Spleen (tissue), 11 donors: ENCODE results near the gene CYBRD1. TPM values are rescaled to one million over a fixed set of nuclear protein-coding genes. Genes with fewer than 3 reads are reported as not detected.
A peak's percentile ranks its signal among the peaks of the same experiment; 100 is the strongest.

Experiments used
- DNase-seq: peaks from one replicate; pipeline ENCODE4 v3.0.0-alpha.2; 2020
- H3K27ac ChIP-seq, 8 donors: fragments of 200-600 bp; sonication (generic) in 7 of 8; 1 replicate in 4 of 8; 2 replicates in 4 of 8; pipeline versions ENCODE4 v1.5.0 to v1.8.0; 2016 to 2021; ENCODE audit warnings: inconsistent platforms in 4 of 8, mild to moderate bottlenecking in 4 of 8, moderate library complexity in 1 of 8
- H3K27me3 ChIP-seq, 7 donors: fragments of 200-600 bp; sonication (generic) in 6 of 7; replicated peaks in 1 of 7; 1 replicate in 4 of 7; 2 replicates in 3 of 7; pipeline versions ENCODE4 v1.5.0 to v1.8.0; 2016 to 2021; ENCODE audit warnings: inconsistent platforms in 3 of 7, mild to moderate bottlenecking in 1 of 7
- H3K36me3 ChIP-seq, 6 donors: fragments of 200-600 bp; sonication (generic) in 5 of 6; 1 replicate in 4 of 6; 2 replicates in 2 of 6; pipeline versions ENCODE4 v1.5.0 to v1.8.0; 2016 to 2021; ENCODE audit warnings: inconsistent platforms in 2 of 6
- H3K4me1 ChIP-seq, 6 donors: fragments of 200-600 bp; sonication (generic) in 5 of 6; 1 replicate in 3 of 6; 2 replicates in 3 of 6; pipeline versions ENCODE4 v1.5.0 to v1.8.0; 2016 to 2021; ENCODE audit warnings: inconsistent platforms in 3 of 6
- H3K4me3 ChIP-seq, 8 donors: fragments of 200-600 bp; sonication (generic) in 7 of 8; 1 replicate in 4 of 8; 2 replicates in 4 of 8; pipeline versions ENCODE4 v1.5.0 to v1.8.0; 2016 to 2021; ENCODE audit warnings: inconsistent platforms in 4 of 8, mild to moderate bottlenecking in 4 of 8, moderate library complexity in 2 of 8
- H3K9me3 ChIP-seq, 8 donors: fragments of 200-600 bp; sonication (generic) in 7 of 8; 1 replicate in 4 of 8; 2 replicates in 4 of 8; pipeline versions ENCODE4 v1.5.0 to v1.8.0; 2016 to 2021; ENCODE audit warnings: inconsistent platforms in 4 of 8
- POLR2A ChIP-seq, 3 donors: fragments of 450-650 bp; IDR thresholded peaks; one replicate each; pipeline ENCODE4 v1.5.1; 2017; ENCODE audit warnings: antibody characterized with exemption in 3 of 3, mild to moderate bottlenecking in 1 of 3
- POLR2AphosphoS5 ChIP-seq, 3 donors: sonication (generic); formaldehyde crosslinking; IDR thresholded peaks; one replicate each; pipeline ENCODE4 v1.5.1; 2017; ENCODE audit warnings: antibody characterized with exemption in 3 of 3
- WGBS, 5 donors: extraction: QIAGEN DNeasy Blood & Tissue Kit in 3 of 5; methylation state at CpG; one replicate each; pipeline versions ENCODE4 v1.1.5 to v1.1.7; 2013 to 2018; 5-methylcytosine and 5-hydroxymethylcytosine counted together
- intact Hi-C: fragments of 100-400 bp; cut with DNase I; formaldehyde crosslinking; loops from one replicate; pipeline ENCODE4 v1.15.0; 2023; ENCODE audit warnings: low total_unique reads
- polyA plus RNA-seq, 3 donors: library from polyadenylated mRNA; stranded (reverse); fragments of 200-250 nt; gene quantifications; one replicate each; pipeline ENCODE4 v1.2.1, GENCODE V29; 2013
- total RNA-seq, 7 donors: library from RNA; depleted of rRNA in 3 of 7; stranded (reverse); fragments of >200 nt in 3 of 7; fragmentation: NEBNext Ultra II Directional in 4 of 7; extraction: Animal tissue kit (Norgen Biotek cat#: 25700) in 4 of 7; gene quantifications; one replicate each; pipeline versions ENCODE4 v1.1.0 to v1.2.1, GENCODE V29; 2016 to 2021
- TF ChIP-seq, protein P1 (sequence below), 11 experiments: fragments of 200-600 bp in 7 of 11; fragments of 450-650 bp in 4 of 11; sonication (generic) in 4 of 11; IDR thresholded peaks in 8 of 11; conservative IDR thresholded peaks in 3 of 11; 1 replicate in 7 of 11; 2 replicates in 4 of 11; pipeline versions ENCODE4 v1.4.0 to v1.8.0; 2016 to 2021; ENCODE audit warnings: antibody characterized with exemption in 11 of 11, inconsistent platforms in 4 of 11, mild to moderate bottlenecking in 1 of 11
- donor health status: healthy with polysubstance abuse.
- donor health status: DM: no; HTN: no; CAD: no; lungs with moderate emphysema.
- donor health status: DM: no; HTN: no; CAD: no.
- donor health status: Bipolar disorder and iron deficiency.
- donor health status: healthy.
- donor health status: DM: no; HTN: no; CAD: no.
- donor health status: DM: yes; HTN: yes; CAD: no.

CYBRD1 gene
- total and polyA plus RNA-seq, 10 donors = 8.2 to 61.7 (median 41.9) TPM

DNA sequence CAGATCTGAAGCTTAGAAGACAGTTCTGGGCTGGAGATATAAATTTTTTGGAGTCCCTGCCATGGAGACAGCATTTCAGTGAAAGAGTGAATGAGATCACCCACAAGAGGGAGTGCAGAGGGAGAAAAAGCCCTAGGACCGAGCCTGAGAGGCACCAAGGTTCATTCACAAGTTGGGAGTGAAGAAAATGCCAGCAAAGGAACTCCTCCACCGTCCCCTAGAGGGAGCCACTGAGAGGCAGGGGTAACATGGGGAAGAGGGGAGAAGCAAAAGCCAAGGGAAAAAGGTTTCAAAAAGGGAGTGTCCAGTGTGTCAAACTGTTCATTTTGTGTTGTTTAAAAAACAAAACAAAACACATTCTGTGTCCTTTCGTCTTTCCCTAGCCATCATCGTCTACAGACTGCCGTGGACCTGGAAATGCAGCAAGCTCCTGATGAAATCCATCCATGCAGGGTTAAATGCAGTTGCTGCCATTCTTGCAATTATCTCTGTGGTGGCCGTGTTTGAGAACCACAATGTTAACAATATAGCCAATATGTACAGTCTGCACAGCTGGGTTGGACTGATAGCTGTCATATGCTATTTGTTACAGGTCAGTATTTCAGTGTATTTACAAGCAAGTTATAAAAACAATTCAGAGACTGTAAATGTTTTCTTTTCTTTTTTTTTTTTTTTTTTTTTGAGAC, 19.1 kb downstream of the CYBRD1 start:
- Histone ChIP-seq H3K36me3 (peaks cover 0 to 31% (median 0%) of the 10 kb centered on the region in 6 donors), H3K27me3 (peaks cover 0 to 4% (median 0%) of the 10 kb centered on the region in 7 donors), H3K9me3 (no peaks in the 10 kb centered on the region), H3K27ac (no peak overlapping the region), H3K4me1 (no peaks in the 10 kb centered on the region), H3K4me3 (no peak overlapping the region)
- intact Hi-C loops = no loop called here
- 82 to 91% (median 90%) methylated on average over 6 of the region's 6 CpGs for WGBS, 5 donors
- no peak for DNase-seq
- TF ChIP-seq POLR2AphosphoS5 (IDR thresholded peaks at IDR 0.05) (no peak), POLR2A (IDR thresholded peaks at IDR 0.05) (no peak)
- TF ChIP-seq, protein P1, sequence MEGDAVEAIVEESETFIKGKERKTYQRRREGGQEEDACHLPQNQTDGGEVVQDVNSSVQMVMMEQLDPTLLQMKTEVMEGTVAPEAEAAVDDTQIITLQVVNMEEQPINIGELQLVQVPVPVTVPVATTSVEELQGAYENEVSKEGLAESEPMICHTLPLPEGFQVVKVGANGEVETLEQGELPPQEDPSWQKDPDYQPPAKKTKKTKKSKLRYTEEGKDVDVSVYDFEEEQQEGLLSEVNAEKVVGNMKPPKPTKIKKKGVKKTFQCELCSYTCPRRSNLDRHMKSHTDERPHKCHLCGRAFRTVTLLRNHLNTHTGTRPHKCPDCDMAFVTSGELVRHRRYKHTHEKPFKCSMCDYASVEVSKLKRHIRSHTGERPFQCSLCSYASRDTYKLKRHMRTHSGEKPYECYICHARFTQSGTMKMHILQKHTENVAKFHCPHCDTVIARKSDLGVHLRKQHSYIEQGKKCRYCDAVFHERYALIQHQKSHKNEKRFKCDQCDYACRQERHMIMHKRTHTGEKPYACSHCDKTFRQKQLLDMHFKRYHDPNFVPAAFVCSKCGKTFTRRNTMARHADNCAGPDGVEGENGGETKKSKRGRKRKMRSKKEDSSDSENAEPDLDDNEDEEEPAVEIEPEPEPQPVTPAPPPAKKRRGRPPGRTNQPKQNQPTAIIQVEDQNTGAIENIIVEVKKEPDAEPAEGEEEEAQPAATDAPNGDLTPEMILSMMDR (IDR thresholded peaks at IDR 0.05 in 8 of 11, conservative IDR thresholded peaks at IDR 0.05 in 3 of 11) = peak in 3 of 11 experiments; percentile 20 to 27 (median 25)

DNA sequence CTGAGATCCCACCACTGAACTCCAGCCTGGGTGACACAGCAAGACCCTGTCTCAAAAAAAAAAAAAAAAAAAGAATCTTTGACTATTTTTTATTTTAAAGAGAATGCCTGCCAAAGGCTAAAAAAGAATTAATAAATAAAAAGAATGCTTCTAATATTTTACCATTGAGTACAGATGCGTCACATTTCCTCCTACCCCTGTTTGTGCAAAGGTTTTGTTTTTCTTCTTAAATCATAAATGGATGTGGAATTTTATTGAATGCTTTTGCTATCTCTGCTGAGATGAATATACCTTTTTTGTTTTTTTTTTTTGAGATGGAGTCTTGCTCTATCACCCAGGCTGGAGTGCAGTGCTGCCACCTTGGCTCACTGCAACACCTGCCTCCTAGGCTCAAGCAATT, 22.8 kb downstream of the CYBRD1 start:
- intact Hi-C loops = no loop called here
- no peak overlapping the region for H3K4me3 ChIP-seq
- DNase-seq = no peak
- 94 to 100% (median 98%) methylated on average over 1 of the region's 1 CpG for WGBS, 5 donors
- TF ChIP-seq POLR2A (IDR thresholded peaks at IDR 0.05) = no peak
- TF ChIP-seq, protein P1 (IDR thresholded peaks at IDR 0.05 in 8 of 11, conservative IDR thresholded peaks at IDR 0.05 in 3 of 11) = no peak
- TF ChIP-seq POLR2AphosphoS5 (IDR thresholded peaks at IDR 0.05) = no peak
- peaks cover 0 to 4% (median 0%) of the 10 kb centered on the region in 7 donors for H3K27me3 ChIP-seq
- no peak overlapping the region for H3K27ac ChIP-seq
- peaks cover 0 to 31% (median 0%) of the 10 kb centered on the region in 6 donors for H3K36me3 ChIP-seq
- H3K4me1 ChIP-seq = no peaks in the 10 kb centered on the region
- H3K9me3 ChIP-seq = no peaks in the 10 kb centered on the region

DNA sequence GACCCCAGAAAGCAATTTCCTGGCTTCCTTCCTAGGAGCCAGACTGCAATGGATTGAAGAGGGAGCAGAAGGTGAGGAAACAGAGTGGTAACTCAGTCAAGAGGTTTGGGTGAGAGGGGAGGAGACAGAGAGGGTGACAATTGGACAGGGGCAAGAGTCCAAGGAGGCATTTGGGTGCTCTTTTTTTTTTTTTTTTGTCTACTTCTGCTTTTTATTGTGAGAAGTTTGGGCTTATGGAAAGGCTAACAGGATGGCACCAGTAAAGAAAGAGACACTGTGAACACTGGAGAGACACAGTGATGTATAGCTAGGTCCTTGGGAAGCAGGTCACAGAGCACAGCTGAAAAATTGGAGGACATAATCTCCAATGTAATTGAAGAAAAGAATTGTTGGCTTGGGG, 25.0 kb downstream of the CYBRD1 start:
- no peak overlapping the region for H3K4me3 ChIP-seq
- intact Hi-C loops = no loop called here
- DNase-seq = no peak
- no peak for TF ChIP-seq POLR2A (IDR thresholded peaks at IDR 0.05)
- TF ChIP-seq POLR2AphosphoS5 (IDR thresholded peaks at IDR 0.05) = no peak
- TF ChIP-seq, protein P1 (IDR thresholded peaks at IDR 0.05 in 8 of 11, conservative IDR thresholded peaks at IDR 0.05 in 3 of 11) = no peak
- peaks cover 0 to 26% (median 0%) of the 10 kb centered on the region in 6 donors for H3K36me3 ChIP-seq
- no peaks in the 10 kb centered on the region for H3K4me1 ChIP-seq
- no peaks in the 10 kb centered on the region for H3K9me3 ChIP-seq
- H3K27me3 ChIP-seq = no peaks in the 10 kb centered on the region
- no peak overlapping the region for H3K27ac ChIP-seq

DNA sequence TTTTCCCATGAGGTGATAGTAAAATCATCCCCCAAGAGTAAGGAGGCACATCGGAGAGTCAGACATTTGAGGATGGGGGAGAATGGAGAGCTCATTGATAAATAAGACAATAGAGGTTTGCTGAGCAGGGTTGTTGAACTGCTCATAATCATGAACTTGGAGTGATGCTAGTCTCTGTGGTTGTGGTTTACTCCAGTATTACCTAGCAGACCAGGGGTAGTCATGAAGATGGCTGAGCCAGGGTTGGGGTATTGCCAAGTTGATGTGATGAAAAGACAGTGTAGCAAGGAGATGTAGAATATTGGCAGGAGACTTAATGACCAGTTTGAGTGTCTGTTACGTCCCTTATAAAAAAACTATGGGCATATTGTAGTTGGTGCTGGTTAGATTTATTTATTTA, 25.4 kb downstream of the CYBRD1 start:
- intact Hi-C loops = no loop called here
- H3K27me3 ChIP-seq = no peaks in the 10 kb centered on the region
- no peaks in the 10 kb centered on the region for H3K9me3 ChIP-seq
- no peak overlapping the region for H3K27ac ChIP-seq
- no peak overlapping the region for H3K4me3 ChIP-seq
- TF ChIP-seq POLR2AphosphoS5 (IDR thresholded peaks at IDR 0.05) (no peak), POLR2A (IDR thresholded peaks at IDR 0.05) (no peak)
- TF ChIP-seq, protein P1 (IDR thresholded peaks at IDR 0.05 in 8 of 11, conservative IDR thresholded peaks at IDR 0.05 in 3 of 11) = no peak
- peaks cover 0 to 21% (median 0%) of the 10 kb centered on the region in 6 donors for H3K36me3 ChIP-seq
- WGBS, 5 donors = 90 to 96% (median 93%) methylated on average over 2 of the region's 2 CpGs
- no peaks in the 10 kb centered on the region for H3K4me1 ChIP-seq
- DNase-seq = no peak
